GM19372 (cell line): Measurements from ENCODE around the gene ARFGAP1.
"Not testable (repeated sequence)": the region's sequence is repeated elsewhere in the genome, so short reads cannot be mapped to it uniquely, and the experiment has no call there.

Experiments used
- ATAC-seq: cut with Tn5 transposase; IDR thresholded peaks from one replicate; pipeline ENCODE4 v1.9.1; 2021; ENCODE audit warnings: mild to moderate bottlenecking, low read depth, moderate library complexity; ENCODE audit not compliant: unreplicated experiment

ARFGAP1 gene

GRCh38 chr20:63305933-63306672, 33.5 kb downstream of the ARFGAP1 start:
- not testable (repeated sequence) for ATAC-seq

- ATAC-seq, result no peak
These were observed 34.3 kb downstream of the ARFGAP1 start for GRCh38 chr20:63306673-63307537.

- no peak for ATAC-seq
These were observed 35.1 kb downstream of the ARFGAP1 start for GRCh38 chr20:63307538-63308217.

- no peak for ATAC-seq
These were observed 35.8 kb downstream of the ARFGAP1 start for GRCh38 chr20:63308218-63308911.

GRCh38 chr20:63309261-63310071, 36.9 kb downstream of the ARFGAP1 start:
- ATAC-seq, result no peak

GRCh38 chr20:63310265-63310991, 37.8 kb downstream of the ARFGAP1 start:
- no peak for ATAC-seq

GRCh38 chr20:63311186-63311832, 38.7 kb downstream of the ARFGAP1 start:
- ATAC-seq, result no peak

- ATAC-seq, result no peak
These were observed 39.2 kb downstream of the ARFGAP1 start for GRCh38 chr20:63311833-63312243.

GRCh38 chr20:63312273-63312672, 39.7 kb downstream of the ARFGAP1 start:
- no peak for ATAC-seq

- no peak for ATAC-seq
These were observed 40.2 kb downstream of the ARFGAP1 start for GRCh38 chr20:63312690-63313348.

- no peak for ATAC-seq
These were observed 40.9 kb downstream of the ARFGAP1 start for GRCh38 chr20:63313349-63314014.

GRCh38 chr20:63314015-63314471, 41.4 kb downstream of the ARFGAP1 start:
- ATAC-seq, result no peak

GRCh38 chr20:63314566-63315239, 42.1 kb downstream of the ARFGAP1 start:
- ATAC-seq, result no peak

GRCh38 chr20:63315240-63315689, 42.7 kb downstream of the ARFGAP1 start:
- ATAC-seq, result no peak

- no peak for ATAC-seq
These were observed 43.3 kb downstream of the ARFGAP1 start for GRCh38 chr20:63315731-63316491.

- no peak for ATAC-seq
These were observed 43.9 kb downstream of the ARFGAP1 start for GRCh38 chr20:63316502-63316921.
